GM19193 (cell line): Measurements from ENCODE around the gene LRRC10B.

ENCODE experiments used
- POLR2A ChIP-seq: IDR thresholded peaks from 4 replicates; pipeline ENCODE4 v1.6.1; 2011; ENCODE audit not compliant: insufficient read depth, insufficient read length; ENCODE audit errors: extremely low read depth

LRRC10B gene

DNA sequence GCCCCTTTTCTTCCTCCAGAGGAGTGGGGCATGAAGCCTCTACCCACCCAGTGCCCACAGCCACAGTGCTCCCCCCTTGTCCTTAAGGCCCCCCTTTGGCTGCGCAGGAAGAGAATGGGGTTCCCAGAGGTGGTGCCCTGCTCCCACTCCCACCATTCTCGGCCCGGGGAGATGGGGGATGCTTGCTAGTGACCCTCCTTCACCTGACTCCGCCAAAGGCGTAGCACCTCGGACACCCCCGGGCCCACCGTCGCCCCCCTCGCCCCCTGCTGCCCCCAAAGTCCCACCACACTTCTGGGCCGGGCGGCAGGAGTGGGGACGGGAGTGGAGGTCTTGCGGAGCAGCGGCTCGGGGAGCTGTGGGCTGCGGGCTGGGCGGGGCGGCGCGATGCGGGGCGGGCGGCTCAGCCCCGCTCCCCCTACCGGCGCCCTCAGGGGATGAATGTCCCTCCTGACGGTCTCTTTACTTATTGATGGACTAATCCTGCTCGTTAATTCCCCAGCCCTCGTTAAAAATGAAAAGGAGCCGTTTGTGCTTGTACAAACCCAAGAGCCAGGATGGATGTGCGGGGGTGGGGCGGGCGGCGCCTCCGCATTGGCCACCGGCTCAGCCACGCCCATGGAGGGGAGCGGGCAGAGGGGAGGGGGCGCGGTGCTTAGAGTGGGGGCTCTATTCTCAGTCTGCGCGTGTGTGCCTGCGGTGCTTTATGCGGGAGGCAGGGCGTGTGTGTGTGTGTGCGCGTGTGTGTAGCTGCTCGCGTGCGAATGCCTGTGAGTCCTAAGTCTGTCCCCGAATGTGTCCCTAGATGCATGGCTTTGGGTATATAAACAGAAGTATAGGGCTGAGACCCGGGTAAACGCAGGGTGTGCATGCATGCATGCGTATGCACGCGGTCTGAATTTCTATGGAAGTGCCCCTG lies 46.8 kb downstream of the LRRC10B start:
- no peak for TF ChIP-seq POLR2A

DNA sequence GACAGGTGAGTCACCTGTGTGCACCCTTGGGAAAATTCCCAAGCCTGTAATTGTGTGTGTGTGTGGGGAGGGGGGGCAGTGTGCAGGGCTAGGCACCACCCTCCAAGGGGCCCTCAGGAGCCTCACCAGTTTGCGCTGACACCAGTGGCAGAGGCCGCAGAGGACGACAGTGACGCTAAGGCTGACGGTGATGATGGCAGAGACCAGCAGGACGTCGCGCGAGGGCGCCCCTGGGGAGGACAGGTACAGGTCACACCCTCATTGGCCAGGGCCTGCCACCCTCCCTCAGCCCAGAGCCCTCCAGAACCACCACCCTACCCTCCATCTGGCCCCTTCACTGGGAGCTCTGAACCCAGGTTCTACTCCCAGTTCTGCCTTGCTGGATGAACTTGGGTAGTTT lies 47.4 kb downstream of the LRRC10B start:
- no peak for TF ChIP-seq POLR2A

GRCh38 chr11:61556621-61557020 lies 48.1 kb downstream of the LRRC10B start:
- no peak for TF ChIP-seq POLR2A
